GM12865 (cell line): ENCODE data around the gene ELP4.

Experiments used
- DNase-seq: peaks from one replicate; pipeline ENCODE4 v3.0.0; 2010; ENCODE audit warnings: low read depth
- H3K4me3 ChIP-seq: 2 replicates; pipeline ENCODE4 v1.5.1; 2011; ENCODE audit warnings: mild to moderate bottlenecking, low read depth, low read length, control low read depth
- TF ChIP-seq, protein P1 (sequence below): IDR thresholded peaks from 2 replicates; pipeline ENCODE4 v1.5.1; 2011; ENCODE audit warnings: low read length, control low read depth, low read depth, inconsistent platforms; ENCODE audit not compliant: insufficient read depth; ENCODE audit errors: missing control alignments

The ELP4 gene

DNA sequence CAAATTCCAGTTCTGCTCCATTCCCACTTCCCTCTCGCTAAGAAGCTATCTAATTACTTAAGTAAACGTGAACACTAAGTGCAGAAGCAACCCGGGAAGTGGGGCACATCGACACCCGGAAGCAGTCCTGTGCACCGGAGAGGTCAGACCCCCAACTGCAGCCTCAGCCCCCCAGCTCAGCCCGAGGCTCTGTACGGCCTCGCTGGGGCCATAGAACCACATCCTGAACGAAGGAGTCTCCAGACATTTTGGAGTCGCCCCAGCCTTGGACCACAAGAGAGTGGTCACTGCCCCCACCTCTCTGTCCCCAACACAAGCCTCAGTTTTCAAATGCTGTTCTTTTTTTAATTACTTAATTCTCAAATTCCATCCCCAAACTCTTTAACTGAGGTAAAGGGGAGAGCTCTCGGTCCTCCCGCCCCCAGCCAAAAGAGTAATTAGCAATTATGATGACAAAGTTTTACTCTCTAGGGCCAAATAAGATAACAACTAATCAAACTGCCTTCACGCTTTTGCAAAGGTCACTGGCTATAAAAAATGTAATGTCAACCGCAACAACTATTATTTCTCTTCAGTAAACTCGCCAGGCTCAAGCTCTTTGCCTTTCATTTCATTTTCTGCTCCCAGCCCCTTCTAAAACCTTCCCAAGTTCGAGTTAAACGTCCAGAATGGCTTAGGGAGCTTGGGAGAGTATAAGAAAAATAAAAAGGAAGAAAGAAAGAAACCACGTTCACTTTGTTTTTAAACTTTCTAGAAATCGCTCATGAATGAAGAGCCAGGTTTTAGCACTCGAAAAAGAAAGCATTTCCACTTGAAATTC is 299.4 kb downstream of the ELP4 start:
- H3K4me3 ChIP-seq = no peak overlapping the region
- TF ChIP-seq, protein P1, sequence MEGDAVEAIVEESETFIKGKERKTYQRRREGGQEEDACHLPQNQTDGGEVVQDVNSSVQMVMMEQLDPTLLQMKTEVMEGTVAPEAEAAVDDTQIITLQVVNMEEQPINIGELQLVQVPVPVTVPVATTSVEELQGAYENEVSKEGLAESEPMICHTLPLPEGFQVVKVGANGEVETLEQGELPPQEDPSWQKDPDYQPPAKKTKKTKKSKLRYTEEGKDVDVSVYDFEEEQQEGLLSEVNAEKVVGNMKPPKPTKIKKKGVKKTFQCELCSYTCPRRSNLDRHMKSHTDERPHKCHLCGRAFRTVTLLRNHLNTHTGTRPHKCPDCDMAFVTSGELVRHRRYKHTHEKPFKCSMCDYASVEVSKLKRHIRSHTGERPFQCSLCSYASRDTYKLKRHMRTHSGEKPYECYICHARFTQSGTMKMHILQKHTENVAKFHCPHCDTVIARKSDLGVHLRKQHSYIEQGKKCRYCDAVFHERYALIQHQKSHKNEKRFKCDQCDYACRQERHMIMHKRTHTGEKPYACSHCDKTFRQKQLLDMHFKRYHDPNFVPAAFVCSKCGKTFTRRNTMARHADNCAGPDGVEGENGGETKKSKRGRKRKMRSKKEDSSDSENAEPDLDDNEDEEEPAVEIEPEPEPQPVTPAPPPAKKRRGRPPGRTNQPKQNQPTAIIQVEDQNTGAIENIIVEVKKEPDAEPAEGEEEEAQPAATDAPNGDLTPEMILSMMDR = no peak

DNA sequence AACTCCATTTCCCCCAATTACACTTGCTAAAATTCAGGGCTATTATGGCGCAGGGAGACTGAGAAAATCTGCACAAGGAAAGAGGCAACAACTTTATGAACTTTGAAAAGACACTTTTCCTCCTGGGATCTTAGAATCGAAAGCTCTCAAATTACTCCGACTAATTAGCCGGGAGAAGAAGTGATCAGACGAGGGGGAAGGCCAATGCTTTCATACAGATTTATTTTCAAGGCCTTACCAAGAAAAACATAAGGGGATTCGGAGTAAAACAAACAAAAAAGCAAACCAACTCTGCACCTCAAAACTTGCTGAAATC is 299.9 kb downstream of the ELP4 start:
- DNase-seq = no peak
- no peak overlapping the region for H3K4me3 ChIP-seq
- TF ChIP-seq, protein P1 = no peak

More for the DNA sequence above, 299.4 kb downstream of the ELP4 start:
- DNase-seq = no peak

DNA sequence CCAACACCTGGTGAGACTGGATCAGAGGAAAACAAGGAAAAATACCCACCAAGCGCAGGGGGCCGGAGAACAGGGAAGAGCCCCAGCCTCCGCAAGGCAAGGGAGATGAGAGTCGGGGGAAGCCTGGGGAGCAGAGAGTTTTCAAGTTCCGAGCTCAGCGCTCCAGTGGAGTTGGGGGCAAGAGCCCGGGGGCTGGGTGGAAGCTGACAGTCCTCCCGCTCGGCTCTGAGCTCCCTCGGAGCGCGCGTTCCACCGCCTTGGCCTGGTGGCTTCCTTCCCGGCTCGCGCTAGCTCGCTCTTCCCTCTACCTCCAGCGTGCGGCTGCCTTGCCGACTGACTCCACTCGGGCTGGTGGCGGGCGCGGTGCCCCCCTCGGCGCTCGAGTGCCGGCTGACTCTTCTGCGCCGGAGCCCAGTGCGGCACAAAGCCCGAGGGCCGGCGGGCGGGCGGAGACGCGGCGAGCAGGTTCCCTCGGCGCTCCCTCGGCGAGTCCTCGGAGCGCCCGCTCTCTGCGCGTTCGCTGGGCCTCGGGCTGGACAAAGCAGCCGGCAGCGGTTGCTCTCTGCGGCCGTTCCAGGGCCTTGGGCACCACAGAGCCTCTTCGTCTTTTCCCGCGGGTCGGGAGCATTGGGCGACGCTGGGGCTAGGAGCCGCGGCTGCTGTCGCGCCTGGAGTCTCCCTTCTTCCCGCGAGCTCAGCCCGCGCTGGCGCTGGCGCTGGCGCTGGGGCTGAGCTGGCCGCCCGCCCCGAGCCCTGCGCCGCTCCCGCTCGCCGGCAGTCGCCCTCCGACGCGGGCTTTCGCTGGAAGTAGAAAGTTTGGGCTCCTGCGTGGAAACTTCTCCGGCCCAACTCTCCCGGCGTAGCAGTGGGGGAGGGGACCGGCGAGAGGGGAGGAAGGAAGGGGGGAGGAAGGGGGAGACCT is 300.6 kb downstream of the ELP4 start:
- DNase-seq = no peak
- H3K4me3 ChIP-seq = no peak overlapping the region
- TF ChIP-seq, protein P1 = no peak

DNA sequence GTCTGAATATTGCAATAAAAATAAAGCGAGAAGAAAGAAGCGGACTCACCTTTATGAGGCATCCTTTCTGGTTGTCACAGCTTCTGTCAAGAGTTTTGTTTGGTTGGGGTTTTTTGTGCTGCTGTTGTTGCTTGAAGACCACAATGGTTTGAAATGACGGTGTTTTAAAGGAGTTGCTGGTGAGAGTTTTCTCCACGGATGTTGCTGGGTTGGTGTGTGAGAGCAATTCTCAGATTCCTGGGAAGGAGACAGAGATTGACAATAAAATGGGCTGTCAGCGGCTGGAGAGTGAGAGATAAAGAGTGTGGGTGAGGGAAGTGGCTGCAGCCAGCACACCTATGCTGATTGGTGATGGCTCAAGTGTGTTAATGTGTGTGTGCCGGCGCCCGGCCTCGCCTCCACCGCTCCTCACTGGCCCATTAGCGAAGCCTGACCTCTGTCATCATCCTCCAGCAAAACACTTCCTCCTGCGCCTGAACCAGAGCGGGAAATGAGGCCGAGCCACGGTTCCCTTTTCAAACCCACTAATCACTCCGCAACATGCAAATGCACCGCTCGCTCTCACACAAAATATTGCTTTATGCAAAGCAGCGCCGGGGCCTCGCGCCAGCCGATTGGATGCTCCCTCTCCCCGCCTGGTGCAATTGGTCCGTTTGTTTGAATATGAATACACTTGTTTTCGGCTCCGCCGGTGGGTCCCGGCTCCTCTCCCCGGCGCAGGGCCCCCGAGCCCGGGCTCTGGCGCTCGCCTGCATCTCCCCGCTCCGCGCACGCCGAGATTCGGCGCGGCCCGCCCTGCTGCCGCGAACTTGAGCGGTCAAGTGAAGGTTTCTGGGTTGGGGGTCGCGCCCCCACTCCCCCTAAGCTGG is 301.4 kb downstream of the ELP4 start, which contains the start of gene PAX6:
Gene PAX6, minus strand, starts transcription at position 544 of the 869 bp plus-strand sequence. CDS start 4,911 bp downstream, outside the sequence.
- peak; percentile 68 for DNase-seq
- peak within 1 kb of the TSS; percentile 5 for H3K4me3 ChIP-seq
- TF ChIP-seq, protein P1 = no peak

DNA sequence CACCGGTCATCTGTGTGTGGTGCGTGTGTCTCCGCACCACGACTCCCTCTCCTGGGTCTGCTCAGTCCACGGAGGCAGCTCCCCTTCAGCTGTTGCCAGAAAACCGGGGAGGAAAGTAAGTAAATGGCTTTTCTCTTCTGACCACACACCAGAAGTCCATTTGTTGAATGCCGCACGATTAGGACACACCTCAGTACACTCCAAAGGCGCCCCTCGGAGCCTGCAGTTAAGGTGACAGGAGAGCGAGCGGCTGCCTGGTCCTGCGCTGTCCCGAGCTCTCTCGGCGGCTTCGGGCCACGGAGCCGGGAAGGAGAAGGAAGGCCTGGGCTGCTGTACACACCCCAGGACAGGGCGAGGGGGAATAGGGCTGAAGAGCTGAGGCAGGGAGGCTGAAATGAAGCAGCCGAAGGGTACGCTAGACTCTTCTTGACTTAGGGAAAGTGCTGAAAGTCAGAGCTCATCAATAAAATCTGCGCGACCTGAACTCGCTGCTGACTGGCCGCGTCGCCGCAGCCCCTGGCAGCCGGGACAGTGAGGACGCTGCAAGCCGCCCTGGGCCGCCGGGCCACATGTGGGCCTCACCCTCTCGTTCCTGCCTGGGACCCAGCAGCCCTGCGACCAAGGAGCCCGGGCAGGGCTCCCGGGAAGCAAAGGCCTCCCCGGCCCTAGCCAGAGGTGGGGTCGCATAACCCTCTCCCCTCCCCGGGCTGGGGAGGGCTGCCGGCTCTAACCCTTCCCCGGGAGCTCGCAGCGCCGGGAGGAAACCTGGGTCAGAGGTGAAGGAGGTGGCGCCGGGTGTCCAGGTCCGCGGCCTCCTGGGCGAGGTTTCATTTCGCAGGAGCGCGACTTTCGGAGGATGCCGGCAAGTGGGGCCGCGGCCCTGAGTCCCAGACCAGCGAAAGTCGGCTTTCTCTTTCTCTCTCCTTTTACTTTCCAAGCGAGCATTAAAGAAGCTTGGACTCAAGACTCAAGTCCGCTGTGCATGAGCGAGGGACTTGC is 303.1 kb downstream of the ELP4 start:
- TF ChIP-seq, protein P1 = no peak
- peak; percentile 30 for DNase-seq
- H3K4me3 ChIP-seq = peak overlapping the region; percentile 55
